Bronchial epithelial cell (primary cell): ENCODE measurements around the gene BSPH1. TPM values are rescaled to one million over a fixed set of nuclear protein-coding genes. Genes with fewer than 3 reads are reported as not detected.

Experiments used
- DNase-seq: peaks from one replicate; pipeline ENCODE4 v3.0.0-alpha.2; 2010; ENCODE audit warnings: low read depth
- FAIRE-seq: peaks from 2 replicates; lab custom pipeline; 2011; peaks lifted over from hg19 to GRCh38; lab: Jason Lieb, UNC
- H3K27me3 ChIP-seq: 2 replicates; pipeline ENCODE4 v1.5.1; 2011; ENCODE audit warnings: low read length; ENCODE audit not compliant: control insufficient read depth, insufficient read depth
- H3K36me3 ChIP-seq: 2 replicates; pipeline ENCODE4 v1.5.1; 2011; ENCODE audit warnings: low read length; ENCODE audit not compliant: control insufficient read depth, insufficient read depth
- H3K4me3 ChIP-seq: 2 replicates; pipeline ENCODE4 v1.5.1; 2011; ENCODE audit warnings: mild to moderate bottlenecking, low read depth, low read length, control low read depth
- CTCF ChIP-seq: IDR thresholded peaks from 2 replicates; pipeline ENCODE4 v1.5.1; 2011; ENCODE audit warnings: mild to moderate bottlenecking, moderate library complexity, low read length, control low read depth, inconsistent platforms; ENCODE audit not compliant: insufficient read depth, severe bottlenecking
- total RNA-seq: library from RNA; depleted of rRNA; stranded (reverse); fragments of >200 nt; gene quantifications from 2 replicates; pipeline ENCODE4 v1.2.1, GENCODE V29; 2014

The BSPH1 gene
- total RNA-seq, 1 donor from 2014 or later = not detected

GRCh38 chr19:48004236-48004635, 12.3 kb upstream of the BSPH1 start:
- no peaks in the 10 kb centered on the region for H3K36me3 ChIP-seq
- no peaks in the 10 kb centered on the region for H3K27me3 ChIP-seq
- DNase-seq = no peak
- H3K4me3 ChIP-seq = no peak overlapping the region
- FAIRE-seq = no peak
- no peak for TF ChIP-seq CTCF

- Histone ChIP-seq H3K4me3 (no peak overlapping the region), H3K27me3 (no peaks in the 10 kb centered on the region), H3K36me3 (no peaks in the 10 kb centered on the region)
- DNase-seq (no peak), FAIRE-seq (no peak)
- TF ChIP-seq CTCF = no peak
These were observed 8.9 kb upstream of the BSPH1 start for GRCh38 chr19:48000846-48001245.

- no peak for TF ChIP-seq CTCF
- no peak for FAIRE-seq
- Histone ChIP-seq H3K27me3 (no peaks in the 10 kb centered on the region), H3K36me3 (no peaks in the 10 kb centered on the region), H3K4me3 (no peak overlapping the region)
- DNase-seq = no peak
These were observed 6.8 kb upstream of the BSPH1 start for GRCh38 chr19:47998800-47999199.

- no peak for FAIRE-seq
- Histone ChIP-seq H3K36me3 (no peaks in the 10 kb centered on the region), H3K27me3 (no peaks in the 10 kb centered on the region), H3K4me3 (no peak overlapping the region)
- TF ChIP-seq CTCF = no peak
- DNase-seq = no peak
These were observed 4.3 kb upstream of the BSPH1 start for GRCh38 chr19:47996230-47996727.

- Histone ChIP-seq H3K4me3 (no peak within 1 kb of the TSS), H3K27me3 (no peaks in the 10 kb centered on the region), H3K36me3 (no peaks in the 10 kb centered on the region)
- DNase-seq (no peak), FAIRE-seq (no peak)
- no peak for TF ChIP-seq CTCF
These were observed 2.3 kb upstream of the BSPH1 start, which contains the start of gene ELSPBP1 for GRCh38 chr19:47994209-47994802. Gene ELSPBP1 (plus strand): TSS chr19:47994632. CDS start chr19:48008668, 14,036 bp downstream.

GRCh38 chr19:47991191-47991808, 670 bp downstream of the BSPH1 start:
- no peak for TF ChIP-seq CTCF
- no peak for FAIRE-seq

More at GRCh38 chr19:47991191-47991808, 670 bp downstream of the BSPH1 start:
- DNase-seq = no peak
- Histone ChIP-seq H3K4me3 (no peak overlapping the region), H3K36me3 (no peaks in the 10 kb centered on the region), H3K27me3 (no peaks in the 10 kb centered on the region)
